ENCODE measurements around the gene TOR1A.
A peak's percentile ranks its signal among the peaks of the same experiment; 100 is the strongest.
"Not testable (repeated sequence)": the region's sequence is repeated elsewhere in the genome, so short reads cannot be mapped to it uniquely, and the experiment has no call there.

The TOR1A gene

GRCh38 chr9:129785866-129786265 is 38.1 kb downstream of the TOR1A start:
- DNase-seq (ENCODE audit: low read depth, low spot score), result no peak
- H3K27ac ChIP-seq, result no peak overlapping the region

DNA sequence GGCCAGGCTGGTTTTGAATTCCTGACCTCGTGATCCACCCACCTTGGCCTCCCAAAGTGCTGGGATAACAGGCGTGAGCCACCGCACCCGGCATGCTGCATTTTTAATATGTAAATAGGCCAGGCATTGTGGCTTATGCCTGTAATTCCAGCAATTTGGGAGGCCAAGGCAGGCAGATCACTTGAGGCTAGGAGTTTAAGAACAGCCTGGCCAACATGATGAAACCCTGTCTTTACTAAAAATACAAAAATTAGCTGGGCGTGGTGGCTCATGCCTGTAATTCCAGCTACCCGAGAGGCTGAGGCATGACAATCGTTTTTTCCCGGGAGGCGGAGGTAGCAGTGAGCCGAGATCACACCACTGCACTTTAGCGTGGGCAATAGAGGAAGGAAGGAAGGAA is 39.0 kb downstream of the TOR1A start:
- not testable (repeated sequence) for DNase-seq (ENCODE audit: low read depth, low spot score); H3K27ac ChIP-seq

DNA sequence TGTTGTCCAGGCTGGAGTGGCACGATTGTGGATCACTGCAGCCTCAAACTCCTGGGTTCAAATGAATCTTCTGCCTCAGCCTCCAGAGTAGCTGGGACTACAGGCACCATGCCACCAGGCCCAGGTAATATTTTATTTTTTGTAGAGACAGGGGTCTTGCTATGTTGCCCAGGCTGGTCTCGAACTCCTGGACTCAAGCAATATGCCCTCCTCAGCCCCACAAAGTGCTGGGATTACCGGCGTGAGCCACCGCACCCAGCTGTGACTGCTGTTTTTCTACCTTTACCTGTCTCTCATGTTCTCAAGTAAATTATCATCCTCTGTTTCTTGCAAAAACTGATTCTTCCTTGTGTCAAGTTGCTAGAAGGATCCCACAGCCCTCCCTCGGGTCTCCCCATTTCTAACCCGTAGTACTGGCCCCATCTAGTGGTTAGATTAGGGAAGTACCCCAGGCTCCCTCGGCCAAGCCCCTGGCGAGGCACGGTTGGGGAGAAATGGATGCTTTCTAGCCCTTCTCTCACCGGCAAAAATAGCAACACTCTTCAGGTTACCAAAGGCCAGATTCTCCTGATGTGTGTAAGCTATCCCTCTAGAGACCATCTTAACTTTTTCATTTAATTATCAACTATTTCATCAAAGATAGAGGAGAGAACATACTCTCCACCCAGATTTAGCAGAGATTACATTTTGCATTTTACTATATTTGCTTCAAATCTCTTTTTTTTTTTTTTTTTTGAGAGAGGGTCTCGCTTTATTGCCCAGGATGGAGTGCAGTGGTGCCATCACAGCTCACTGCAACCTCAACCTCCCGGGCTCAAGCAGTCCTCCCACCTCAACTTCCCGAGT is 40.2 kb downstream of the TOR1A start:
- DNase-seq (ENCODE audit: low read depth, low spot score), result no peak
- no peak overlapping the region for H3K27ac ChIP-seq

DNA sequence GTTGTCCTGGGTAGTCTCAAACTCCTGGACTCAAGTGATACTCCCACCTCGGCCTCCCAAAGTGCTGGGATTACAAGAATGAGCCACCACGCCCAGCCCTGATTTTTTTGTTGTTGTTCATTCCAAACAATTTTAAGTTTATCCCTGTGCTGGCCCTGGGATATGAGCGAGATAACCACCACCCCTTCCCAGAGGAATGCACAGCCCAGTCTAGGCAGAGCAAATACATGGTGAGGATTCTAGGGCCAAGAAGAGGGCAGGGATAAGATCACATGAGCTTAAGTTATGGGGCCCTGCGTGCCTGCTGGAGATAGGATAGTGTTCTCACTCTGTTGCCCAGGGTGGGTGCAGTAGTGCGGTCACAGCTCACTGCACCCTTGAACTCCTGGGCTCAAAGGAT is 42.0 kb downstream of the TOR1A start:
- no peak for DNase-seq (ENCODE audit: low read depth, low spot score)
- H3K27ac ChIP-seq, result no peak overlapping the region

GRCh38 chr9:129781131-129781530 is 42.8 kb downstream of the TOR1A start:
- H3K27ac ChIP-seq, result no peak overlapping the region
- no peak for DNase-seq (ENCODE audit: low read depth, low spot score)

DNA sequence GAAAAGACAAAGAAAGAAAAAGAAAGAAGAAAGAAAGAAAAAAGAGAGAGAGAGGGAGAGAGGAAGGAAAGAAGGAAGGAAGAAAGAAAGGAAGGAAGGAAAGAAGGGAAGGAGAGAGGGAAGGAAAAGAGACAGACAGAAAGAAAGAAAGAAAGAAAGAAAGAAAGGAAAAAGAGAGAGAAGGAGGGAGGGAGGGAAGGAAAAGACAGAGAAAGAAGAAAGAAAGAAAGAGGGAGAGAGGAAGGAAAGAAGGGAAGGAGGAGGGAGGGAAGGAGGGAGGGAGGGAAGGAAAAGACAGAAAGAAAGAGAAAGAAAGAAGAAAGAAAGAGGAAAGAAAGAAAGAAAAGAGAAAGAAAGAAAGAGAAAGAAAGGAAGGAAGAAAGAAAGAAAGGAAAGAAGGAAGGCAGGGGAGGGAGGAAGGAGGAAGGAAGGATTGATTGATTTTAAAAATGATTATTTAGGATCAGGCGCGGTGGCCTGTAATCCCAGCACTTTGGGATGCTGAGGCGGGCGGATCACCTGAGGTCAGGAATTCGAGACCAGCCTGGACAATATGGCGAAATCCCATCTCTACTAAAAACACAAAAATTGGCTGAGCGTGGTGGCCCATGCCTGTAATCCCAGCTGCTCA is 44.3 kb downstream of the TOR1A start:
- DNase-seq (ENCODE audit: low read depth, low spot score), result no peak
- no peak overlapping the region for H3K27ac ChIP-seq

- no peak overlapping the region for H3K27ac ChIP-seq
- DNase-seq (ENCODE audit: low read depth, low spot score), result no peak
Observed at GRCh38 chr9:129778469-129778868, 45.5 kb downstream of the TOR1A start.

- no peak for DNase-seq (ENCODE audit: low read depth, low spot score)
- no peak overlapping the region for H3K27ac ChIP-seq
Observed at GRCh38 chr9:129777769-129778130, 46.2 kb downstream of the TOR1A start.

DNA sequence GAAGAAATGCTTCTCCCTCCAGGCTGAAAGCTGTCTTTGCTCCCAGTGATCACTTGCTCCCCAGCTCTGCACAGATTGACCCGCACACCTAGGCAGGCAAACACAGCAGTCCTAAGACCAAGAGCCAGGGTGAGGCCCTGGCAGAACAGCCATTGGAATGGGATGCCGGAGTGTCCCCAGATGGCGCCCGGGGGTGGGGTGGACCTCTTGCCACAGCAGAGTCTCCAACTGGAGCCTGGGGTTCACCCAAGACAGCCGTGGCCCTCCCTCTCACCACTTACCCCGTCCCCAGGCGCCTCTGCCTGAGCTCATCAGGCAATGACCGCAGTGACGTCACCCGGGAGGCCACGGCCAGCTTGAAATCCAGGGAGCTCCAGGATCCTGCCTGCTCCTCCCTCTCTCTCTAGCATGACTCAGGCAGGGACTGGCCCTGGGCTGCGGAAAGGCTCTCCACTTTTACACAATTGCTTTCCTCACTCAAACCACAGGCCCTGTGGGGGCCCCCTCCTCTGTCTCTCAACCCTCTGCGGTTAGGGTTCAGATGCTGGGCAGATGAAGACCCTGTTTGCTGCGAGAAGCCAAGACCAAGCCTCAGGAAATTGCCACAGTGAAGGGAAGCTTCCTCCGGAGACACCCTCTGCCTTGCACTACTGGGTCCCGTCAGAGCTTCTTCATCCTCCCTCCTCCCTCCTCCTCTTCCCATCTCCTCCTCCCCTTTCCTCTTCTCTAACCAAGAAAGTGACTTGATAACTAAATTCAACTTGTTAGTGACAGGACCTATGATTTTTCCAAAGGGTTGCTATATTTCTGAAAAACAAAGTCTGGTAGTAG is 46.8 kb downstream of the TOR1A start:
- DNase-seq (ENCODE audit: low read depth, low spot score), result peak; percentile 80

GRCh38 chr9:129776566-129776937 is 47.4 kb downstream of the TOR1A start:
- DNase-seq (ENCODE audit: low read depth, low spot score), result no peak
- no peak overlapping the region for H3K27ac ChIP-seq

More for the DNA sequence above, 46.8 kb downstream of the TOR1A start:
- peak overlapping the region; percentile 14 for H3K27ac ChIP-seq

- not testable (repeated sequence) for DNase-seq (ENCODE audit: low read depth, low spot score); H3K27ac ChIP-seq
Observed at GRCh38 chr9:129776096-129776495, 47.8 kb downstream of the TOR1A start.

DNA sequence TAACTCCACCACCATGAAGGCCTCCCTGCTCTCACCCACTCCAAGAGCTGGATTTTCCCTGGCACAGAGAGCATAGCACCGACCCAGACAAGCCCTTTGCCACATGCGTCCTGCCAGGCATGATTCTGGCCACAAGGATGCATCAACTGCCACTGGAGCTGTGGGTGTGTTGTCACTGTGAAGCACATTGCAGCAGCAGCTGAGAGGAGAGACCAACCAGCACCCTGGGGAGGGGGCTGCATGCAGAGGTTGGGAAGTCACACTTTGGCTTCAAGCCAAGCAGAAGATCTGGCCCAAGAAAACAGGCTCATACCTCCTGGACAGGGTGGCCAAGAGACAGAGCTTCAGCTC is 48.5 kb downstream of the TOR1A start:
- DNase-seq (ENCODE audit: low read depth, low spot score), result no peak
- no peak overlapping the region for H3K27ac ChIP-seq

- H3K27ac ChIP-seq, result no peak overlapping the region
- DNase-seq (ENCODE audit: low read depth, low spot score), result no peak
Observed at GRCh38 chr9:129774791-129775447, 49.0 kb downstream of the TOR1A start.

DNA sequence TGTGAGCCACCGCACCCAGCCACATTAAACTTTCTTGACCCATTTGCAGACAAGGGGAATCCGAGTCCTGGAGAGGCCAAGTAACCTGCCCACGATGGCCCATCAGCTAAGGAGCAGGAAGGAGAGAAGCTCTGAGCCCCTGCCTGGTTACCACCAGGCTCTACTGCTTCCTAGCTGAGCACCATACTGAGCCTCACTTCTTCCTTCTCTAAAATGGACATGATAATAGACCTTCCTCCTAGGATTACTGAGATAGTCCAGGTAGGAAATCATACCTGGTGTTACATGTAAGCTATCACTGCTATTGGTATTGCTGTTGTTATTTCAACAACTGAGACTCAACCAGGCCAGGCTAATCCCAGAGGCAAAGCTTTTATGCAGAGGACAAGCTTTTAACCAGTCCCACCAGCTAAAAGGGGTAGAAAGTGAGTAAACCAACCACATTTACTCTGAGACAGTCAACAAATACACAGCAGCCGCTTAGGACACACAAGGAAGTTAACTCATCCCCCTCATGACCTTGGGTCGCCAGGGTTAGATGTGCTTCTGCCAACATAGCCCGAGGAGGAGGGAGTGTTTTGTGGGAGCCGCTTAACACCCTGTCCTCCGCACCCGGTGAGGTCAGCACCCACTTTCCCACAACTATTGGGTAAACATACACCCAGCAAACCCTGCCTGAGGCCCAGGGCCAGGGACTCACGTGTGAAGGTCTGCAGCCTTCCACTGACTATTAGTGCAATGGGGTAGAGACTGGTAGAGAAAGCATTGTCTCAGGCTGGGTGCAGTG is 50.5 kb downstream of the TOR1A start:
- DNase-seq (ENCODE audit: low read depth, low spot score), result peak; percentile 75
- H3K27ac ChIP-seq, result no peak overlapping the region

- H3K27ac ChIP-seq, result no peak overlapping the region
- DNase-seq (ENCODE audit: low read depth, low spot score), result no peak
Observed at GRCh38 chr9:129770741-129771140, 53.2 kb downstream of the TOR1A start.

GRCh38 chr9:129769669-129770068 is 54.3 kb downstream of the TOR1A start:
- DNase-seq (ENCODE audit: low read depth, low spot score), result no peak
- no peak overlapping the region for H3K27ac ChIP-seq

DNA sequence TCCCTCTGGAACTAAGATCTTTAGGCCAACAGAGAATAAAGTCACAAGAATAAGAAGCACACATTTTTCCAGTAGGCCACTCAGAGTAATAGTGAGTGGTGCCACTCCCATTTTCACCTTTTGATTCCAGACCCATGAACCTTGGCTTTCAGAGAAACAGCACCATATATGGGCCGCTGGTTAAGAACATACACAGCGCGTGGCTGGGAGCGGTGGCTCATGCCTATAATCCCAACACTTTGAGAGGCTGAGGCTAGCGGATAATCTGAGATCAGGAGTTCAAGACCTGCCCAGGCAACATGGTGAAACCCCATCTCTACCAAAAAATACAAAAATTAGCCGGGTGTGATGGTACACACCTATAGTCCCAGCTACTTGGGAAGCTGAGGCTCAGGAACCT is 55.5 kb downstream of the TOR1A start:
- no peak overlapping the region for H3K27ac ChIP-seq
- DNase-seq (ENCODE audit: low read depth, low spot score), result no peak

DNA sequence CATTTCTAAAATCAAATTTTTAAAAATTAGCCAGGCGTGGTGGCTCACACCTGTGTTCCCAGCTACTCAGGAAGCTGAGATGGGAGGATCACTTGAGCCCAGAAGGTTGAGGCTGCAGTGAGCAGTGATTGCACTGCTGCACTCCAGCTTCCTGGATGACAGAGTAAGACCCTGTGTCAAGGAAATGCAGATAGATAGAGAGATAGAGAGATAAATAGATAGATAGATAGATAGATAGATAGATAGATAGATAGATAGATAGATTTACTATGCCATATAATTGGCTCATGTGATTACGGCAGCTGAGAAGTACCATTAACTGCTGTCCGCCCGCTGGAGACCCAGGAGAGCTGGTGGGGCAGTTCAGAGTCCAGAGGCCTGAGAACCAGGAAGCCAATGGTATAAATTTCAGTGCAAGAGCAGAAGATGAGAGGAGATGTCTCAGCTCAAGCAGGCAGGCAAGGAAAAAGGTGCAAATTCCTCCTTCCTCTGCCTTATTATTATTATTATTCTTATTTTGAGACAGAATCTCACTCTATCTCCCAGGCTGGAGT is 58.1 kb downstream of the TOR1A start:
- DNase-seq (ENCODE audit: low read depth, low spot score), result no peak

More for the DNA sequence above, 58.1 kb downstream of the TOR1A start:
- no peak overlapping the region for H3K27ac ChIP-seq

All from epithelial cell of prostate (primary cell).